GM23248 (cell line): Measurements from ENCODE around the gene ANKS3. TPM values are rescaled to one million over a fixed set of nuclear protein-coding genes. Genes with fewer than 3 reads are reported as not detected.

ENCODE experiments used
- DNase-seq: peaks from one replicate; pipeline ENCODE4 v3.0.0-alpha.2; 2015
- H2AFZ ChIP-seq: fragments of 200-600 bp; sonication (generic); 2 replicates; pipeline ENCODE4 v1.6.1; 2016; ENCODE audit warnings: antibody characterized with exemption
- H3F3A ChIP-seq: fragments of 200-600 bp; sonication (generic); 2 replicates; pipeline ENCODE4 v1.6.1; 2016; ENCODE audit warnings: mild to moderate bottlenecking, antibody characterized with exemption, mixed run types; ENCODE audit not compliant: insufficient read depth
- H3K27ac ChIP-seq: fragments of 200-600 bp; sonication (generic); 2 replicates; pipeline ENCODE4 v1.5.1; 2016; ENCODE audit warnings: mild to moderate bottlenecking
- H3K27me3 ChIP-seq: fragments of 200-600 bp; sonication (generic); replicated peaks from 2 replicates; pipeline ENCODE4 v1.6.1; 2016; ENCODE audit warnings: mild to moderate bottlenecking; ENCODE audit not compliant: insufficient read depth
- H3K36me3 ChIP-seq: fragments of 200-600 bp; sonication (generic); 2 replicates; pipeline ENCODE4 v1.6.1; 2016; ENCODE audit warnings: low read depth, mild to moderate bottlenecking
- H3K4me1 ChIP-seq: fragments of 200-600 bp; sonication (generic); 2 replicates; pipeline ENCODE4 v1.6.1; 2016; ENCODE audit warnings: mild to moderate bottlenecking; ENCODE audit not compliant: insufficient read depth
- H3K4me2 ChIP-seq: fragments of 200-600 bp; sonication (generic); one replicate; pipeline ENCODE4 v1.6.1; 2016; ENCODE audit warnings: mild to moderate bottlenecking; ENCODE audit not compliant: unreplicated experiment
- H3K4me3 ChIP-seq: fragments of 200-600 bp; sonication (generic); 2 replicates; pipeline ENCODE4 v1.5.1; 2016; ENCODE audit warnings: mild to moderate bottlenecking
- H3K79me2 ChIP-seq: fragments of 200-600 bp; sonication (generic); 2 replicates; pipeline ENCODE4 v1.6.1; 2016; ENCODE audit warnings: mild to moderate bottlenecking; ENCODE audit not compliant: insufficient read depth
- H3K9ac ChIP-seq: fragments of 200-600 bp; sonication (generic); 2 replicates; pipeline ENCODE4 v1.6.1; 2016; ENCODE audit warnings: mild to moderate bottlenecking
- H3K9me2 ChIP-seq: fragments of 200-600 bp; sonication (generic); 2 replicates; pipeline ENCODE4 v1.6.1; 2016; ENCODE audit warnings: mixed run types, mild to moderate bottlenecking, moderate library complexity; ENCODE audit not compliant: insufficient read depth
- H3K9me3 ChIP-seq: fragments of 200-600 bp; sonication (generic); one replicate; pipeline ENCODE4 v1.6.1; 2017; ENCODE audit warnings: low read depth
- H4K20me1 ChIP-seq: fragments of 200-600 bp; sonication (generic); 2 replicates; pipeline ENCODE4 v1.6.0; 2016; ENCODE audit not compliant: insufficient read depth
- EZH2 ChIP-seq: fragments of 200-600 bp; sonication (generic); IDR thresholded peaks from 2 replicates; pipeline ENCODE4 v1.6.1; 2018; ENCODE audit warnings: antibody characterized with exemption, mild to moderate bottlenecking; ENCODE audit not compliant: insufficient read depth, poor library complexity, severe bottlenecking
- EZH2phosphoT487 ChIP-seq: fragments of 200-600 bp; sonication (generic); IDR thresholded peaks from 2 replicates; pipeline ENCODE4 v1.6.1; 2018; ENCODE audit warnings: antibody characterized with exemption, moderate library complexity, mild to moderate bottlenecking, low read depth; ENCODE audit not compliant: insufficient read depth
- WGBS, 2 experiments: methylation state at CpG; one replicate each; pipeline ENCODE4 v1.1.6; 2015 to 2017; ENCODE audit warnings: low lambda C conversion rate in 2 of 2, low coverage in 1 of 2; ENCODE audit errors: missing lambda C conversion rate in 2 of 2; 5-methylcytosine and 5-hydroxymethylcytosine counted together
- in situ Hi-C: fragments of 300-500 bp; cut with MboI; formaldehyde crosslinking; loops from 2 replicates; pipeline ENCODE4 v1.15.0; 2020
- polyA plus RNA-seq: library from polyadenylated mRNA; unstranded; fragments of >200 nt; fragmentation: Nextera tagmentation; extraction: Ambion mirVana; gene quantifications from 2 replicates; pipeline ENCODE4 v1.2.1, GENCODE V29; 2016
- total RNA-seq: library from RNA; depleted of rRNA; stranded (reverse); fragments of >200 nt; shearing (Covaris generic); gene quantifications from 2 replicates; pipeline ENCODE4 v1.2.3, GENCODE V29; 2014

Gene ANKS3
- total and polyA plus RNA-seq, 2 experiments from 2014 or later, result 12.8 to 20.0 TPM

DNA sequence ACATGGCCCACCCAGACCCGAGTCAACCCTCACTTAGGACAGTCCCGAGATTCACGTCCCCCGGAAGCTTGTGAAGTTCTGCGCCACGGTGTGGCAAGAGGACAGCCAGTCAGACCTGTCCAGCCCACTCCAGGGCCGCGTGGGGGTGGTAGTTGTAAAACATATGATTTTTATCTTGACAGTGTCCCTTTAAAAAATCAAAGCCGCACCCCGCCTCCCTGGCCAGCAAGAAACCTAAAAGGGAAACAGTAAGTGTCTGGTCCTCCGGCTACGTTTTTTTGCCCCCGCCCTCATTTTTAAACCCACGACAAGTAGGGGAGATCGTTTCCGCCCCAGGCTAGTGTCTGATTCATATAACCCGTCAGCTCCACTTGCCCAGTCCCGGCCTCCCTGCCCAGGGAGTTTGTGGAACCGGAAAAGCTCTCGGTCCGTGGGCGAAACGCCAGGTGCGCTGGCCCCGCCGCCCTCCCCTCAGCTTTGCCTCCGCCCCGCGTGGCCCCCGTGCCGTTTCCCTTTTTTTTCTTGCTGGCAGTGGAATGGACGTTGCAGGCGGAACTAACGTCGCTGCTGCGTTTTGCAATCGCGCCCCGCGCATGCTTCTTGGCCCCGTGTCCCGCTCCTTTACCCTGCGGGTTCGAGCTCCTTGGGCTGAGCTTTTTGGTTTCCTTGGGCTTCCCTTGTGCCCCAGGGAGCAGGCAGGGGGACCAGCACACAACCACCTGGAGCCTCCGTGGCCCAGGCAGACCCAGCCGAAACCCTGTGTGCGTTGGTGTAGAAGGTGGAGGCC is 54.0 kb downstream of the ANKS3 start:
- H3K4me2 ChIP-seq, result no peak overlapping the region

DNA sequence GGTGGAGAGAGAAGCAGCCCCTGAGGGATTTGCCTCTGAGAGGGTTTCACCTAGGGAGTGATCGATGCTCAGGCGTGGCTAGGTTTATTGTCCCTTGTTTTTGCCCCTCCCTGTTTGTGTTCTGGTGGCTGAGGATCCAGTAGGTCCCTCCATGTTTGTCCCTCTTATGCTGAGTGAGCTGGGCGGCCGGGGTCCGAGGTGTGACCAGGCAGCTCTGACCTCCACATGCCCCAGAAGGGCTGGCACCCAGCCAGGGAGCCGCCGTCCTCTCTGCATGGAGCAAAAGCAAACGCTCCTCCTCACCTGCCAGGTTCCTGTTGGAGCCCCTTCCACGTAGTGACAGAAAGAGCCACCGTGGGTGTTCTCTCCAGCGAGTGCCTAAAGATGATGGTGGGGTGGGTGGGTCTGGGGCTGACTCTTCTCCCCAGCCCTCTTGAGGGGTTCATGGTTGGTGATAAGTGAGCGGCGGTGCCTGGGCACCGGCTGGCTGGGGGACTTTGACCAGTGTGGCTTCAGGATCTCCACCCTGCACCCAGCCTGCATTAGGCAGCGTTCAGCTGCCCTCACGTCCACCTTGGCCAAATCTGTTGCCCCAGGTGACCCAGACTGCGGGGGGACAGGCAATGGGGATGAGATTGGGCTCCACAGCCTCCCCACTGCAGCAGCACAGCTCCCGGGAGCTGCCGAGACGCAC is 54.8 kb downstream of the ANKS3 start:
- Histone ChIP-seq H4K20me1 (no peaks in the 10 kb centered on the region), H3K79me2 (no peaks in the 10 kb centered on the region), H3K9ac (no peak overlapping the region), H3K27me3 (no peaks in the 10 kb centered on the region), H3K36me3 (peaks cover 4% of the 10 kb centered on the region; the same call in 1 of the 2 replicates), H3K4me3 (no peak overlapping the region), H3F3A (no peaks in the 10 kb centered on the region), H3K27ac (no peak overlapping the region), H3K9me3 (no peaks in the 10 kb centered on the region), H3K4me2 (no peak overlapping the region), H3K4me1 (no peaks in the 10 kb centered on the region), H3K9me2 (no peaks in the 10 kb centered on the region), H2AFZ (no peak overlapping the region)
- DNase-seq, result no peak
- WGBS, 2 experiments, result 75 to 81% methylated on average over 16 to 20 of the region's 20 CpGs
- in situ Hi-C loops, result no loop called here
- TF ChIP-seq EZH2 (no peak), EZH2phosphoT487 (no peak)

More for the DNA sequence above, 54.0 kb downstream of the ANKS3 start:
- Histone ChIP-seq H3K4me1 (no peaks in the 10 kb centered on the region), H3K4me3 (no peak overlapping the region), H3K9me2 (no peaks in the 10 kb centered on the region), H3K27me3 (no peaks in the 10 kb centered on the region), H3K9me3 (no peaks in the 10 kb centered on the region), H3K36me3 (peaks cover 3% of the 10 kb centered on the region; the same call in 1 of the 2 replicates), H4K20me1 (no peaks in the 10 kb centered on the region), H3K79me2 (no peaks in the 10 kb centered on the region), H3F3A (no peaks in the 10 kb centered on the region), H3K9ac (no peak overlapping the region), H2AFZ (no peak overlapping the region), H3K27ac (no peak overlapping the region)
- 91 to 93% methylated on average over 34 to 47 of the region's 47 CpGs for WGBS, 2 experiments
- in situ Hi-C loops, result no loop called here
- TF ChIP-seq EZH2phosphoT487 (no peak), EZH2 (no peak)
- DNase-seq, result peak; percentile 16

DNA sequence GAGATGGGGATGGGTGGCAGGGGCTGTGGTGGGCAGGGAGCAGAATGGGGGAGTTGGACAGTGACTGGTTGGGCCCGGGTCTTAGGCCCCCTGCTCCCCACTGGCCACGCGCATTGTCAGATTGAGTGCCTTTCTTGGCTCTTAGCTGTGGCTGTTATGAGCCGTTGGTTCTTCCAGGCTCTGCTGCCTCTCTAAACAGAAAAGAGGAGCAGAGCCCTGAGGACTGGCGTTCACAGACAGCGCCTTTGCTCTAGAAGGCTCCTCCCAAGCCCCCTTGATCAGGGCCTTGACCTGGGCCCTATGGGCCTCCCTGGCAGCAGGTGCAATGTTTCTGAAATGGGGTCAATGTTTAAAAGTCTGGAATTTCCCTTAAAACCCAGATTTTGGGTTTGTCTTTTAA is 55.5 kb downstream of the ANKS3 start:
- WGBS, 2 experiments, result 83 to 89% methylated on average over 3 to 6 of the region's 6 CpGs
- Histone ChIP-seq H3K4me2 (no peak overlapping the region), H3K9ac (no peak overlapping the region), H3K79me2 (no peaks in the 10 kb centered on the region), H3K27ac (no peak overlapping the region), H3K4me1 (no peaks in the 10 kb centered on the region), H3K9me3 (no peaks in the 10 kb centered on the region), H4K20me1 (no peaks in the 10 kb centered on the region), H2AFZ (no peak overlapping the region), H3K36me3 (peaks cover 4% of the 10 kb centered on the region; the same call in 1 of the 2 replicates), H3K27me3 (no peaks in the 10 kb centered on the region), H3F3A (no peaks in the 10 kb centered on the region), H3K4me3 (no peak overlapping the region), H3K9me2 (no peaks in the 10 kb centered on the region)
- DNase-seq, result no peak
- TF ChIP-seq EZH2 (no peak), EZH2phosphoT487 (no peak)
- in situ Hi-C loops, result no loop called here

DNA sequence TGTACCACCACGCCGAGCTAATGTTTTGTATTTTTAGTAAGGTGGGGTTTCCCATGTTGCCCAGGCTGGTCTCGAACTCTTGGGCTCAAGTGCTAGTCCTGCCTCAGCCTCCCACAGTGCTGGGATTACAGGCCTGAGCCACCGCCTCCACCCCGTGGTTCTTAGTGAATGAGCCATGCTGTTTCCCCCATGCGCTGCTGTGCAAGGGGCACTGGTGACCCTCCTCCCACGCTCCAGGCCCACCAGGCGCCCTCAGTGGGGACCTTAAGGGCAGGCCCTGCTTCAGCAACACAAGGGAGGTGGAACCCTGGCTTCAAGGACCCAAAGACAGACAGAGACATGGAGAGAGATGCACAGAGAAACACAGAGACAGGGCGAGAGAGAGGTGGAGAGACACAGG is 56.1 kb downstream of the ANKS3 start:
- no peak overlapping the region for H3K4me3 ChIP-seq
- 92 to 93% methylated on average over 9 of the region's 9 CpGs for WGBS, 2 experiments
- H4K20me1 ChIP-seq, result no peaks in the 10 kb centered on the region
- H3K9ac ChIP-seq, result no peak overlapping the region
- in situ Hi-C loops, result no loop called here
- H3K9me3 ChIP-seq, result no peaks in the 10 kb centered on the region
- no peak for DNase-seq
- no peaks in the 10 kb centered on the region for H3F3A ChIP-seq
- H3K79me2 ChIP-seq, result no peaks in the 10 kb centered on the region
- H3K27me3 ChIP-seq, result no peaks in the 10 kb centered on the region
- no peak overlapping the region for H3K27ac ChIP-seq
- no peak overlapping the region for H2AFZ ChIP-seq
- no peaks in the 10 kb centered on the region for H3K9me2 ChIP-seq
- no peak for TF ChIP-seq EZH2
- no peak for TF ChIP-seq EZH2phosphoT487
- peaks cover 4% of the 10 kb centered on the region; the same call in 1 of the 2 replicates for H3K36me3 ChIP-seq
- H3K4me2 ChIP-seq, result no peak overlapping the region
- H3K4me1 ChIP-seq, result no peaks in the 10 kb centered on the region
